CD4-positive, alpha-beta T cell treated with Interferon gamma for 1 hour (primary cell): ENCODE measurements around the gene BLM.
"Not testable (repeated sequence)": the region's sequence is repeated elsewhere in the genome, so short reads cannot be mapped to it uniquely, and the experiment has no call there.

Experiments
- DNase-seq: peaks from one replicate; pipeline ENCODE4 v3.0.0-alpha.2; 2020

The BLM gene

DNA sequence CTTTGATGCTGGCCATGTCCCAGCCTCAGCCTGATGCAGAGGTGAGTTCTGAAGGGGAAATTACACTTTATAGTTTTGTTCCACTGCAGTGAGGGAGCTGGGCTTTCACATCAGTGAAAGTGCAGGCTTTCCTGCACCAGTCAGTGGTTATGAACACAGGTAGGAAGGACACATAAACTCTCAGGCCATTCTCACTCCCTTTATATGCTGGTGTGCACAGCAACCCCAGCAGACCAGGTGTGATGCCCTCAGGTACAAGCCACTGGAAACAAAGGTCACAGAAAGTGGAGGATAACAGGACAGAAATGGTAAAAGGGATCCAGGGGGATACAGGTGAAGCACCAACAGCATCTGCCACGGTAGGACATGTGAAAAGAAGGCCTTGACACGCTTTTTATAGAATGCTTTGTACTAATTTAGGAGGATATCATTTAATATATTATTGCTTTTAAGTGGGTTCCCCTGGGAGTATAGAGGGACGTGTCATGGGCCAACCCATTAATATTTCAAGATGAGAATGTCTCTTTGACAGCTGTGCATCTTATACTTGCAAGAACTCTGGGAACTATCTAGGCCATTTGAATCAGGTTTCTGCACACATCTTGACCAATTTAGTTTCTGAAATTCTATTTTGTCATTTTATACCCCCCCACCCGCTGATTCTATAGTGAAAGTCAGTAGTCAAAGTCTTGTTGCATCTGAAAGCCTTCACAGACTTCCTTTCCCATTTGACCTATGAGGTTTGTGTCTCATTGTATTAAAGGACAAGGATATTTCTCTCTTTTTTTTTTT, 25.0 kb upstream of the BLM start:
- DNase-seq: no peak

DNA sequence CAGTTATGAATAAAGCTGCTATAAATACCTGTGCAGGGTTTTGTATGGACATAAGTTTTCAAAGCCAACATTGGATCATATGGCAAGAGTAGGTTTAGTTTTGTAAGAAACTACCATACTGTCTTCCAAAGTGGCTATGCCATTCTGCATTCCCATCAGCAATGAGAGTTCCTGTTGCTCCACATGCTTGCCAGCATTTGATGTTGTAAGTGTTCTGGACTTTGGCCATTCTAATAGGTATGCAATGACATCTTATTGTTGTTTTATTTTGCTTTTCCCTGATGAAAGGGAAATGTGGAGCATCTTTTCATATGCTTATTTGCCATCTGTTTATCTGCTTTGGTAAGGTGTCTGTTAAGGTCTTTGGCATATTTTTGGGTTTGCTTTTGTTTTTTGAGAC, 22.2 kb upstream of the BLM start:
- no peak for DNase-seq

DNA sequence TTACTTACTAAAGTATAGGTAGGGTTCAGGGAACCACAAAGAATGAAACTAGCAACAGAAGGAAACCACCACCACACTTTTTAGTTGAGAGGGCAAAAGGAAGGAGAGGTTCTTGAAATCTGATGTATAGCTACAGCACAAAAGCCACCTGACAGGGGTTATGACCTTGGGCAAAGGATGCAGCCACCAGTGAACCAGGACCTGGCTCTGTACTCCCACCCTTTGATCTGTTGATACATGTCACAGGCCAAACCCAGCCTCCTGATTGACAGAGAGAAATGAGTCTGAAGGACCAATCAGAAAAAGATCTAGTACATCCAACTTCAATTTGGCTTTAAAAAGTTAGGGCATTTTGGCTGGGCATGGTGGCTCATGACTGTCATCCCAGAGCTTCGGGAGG, 20.0 kb upstream of the BLM start:
- no peak for DNase-seq

DNA sequence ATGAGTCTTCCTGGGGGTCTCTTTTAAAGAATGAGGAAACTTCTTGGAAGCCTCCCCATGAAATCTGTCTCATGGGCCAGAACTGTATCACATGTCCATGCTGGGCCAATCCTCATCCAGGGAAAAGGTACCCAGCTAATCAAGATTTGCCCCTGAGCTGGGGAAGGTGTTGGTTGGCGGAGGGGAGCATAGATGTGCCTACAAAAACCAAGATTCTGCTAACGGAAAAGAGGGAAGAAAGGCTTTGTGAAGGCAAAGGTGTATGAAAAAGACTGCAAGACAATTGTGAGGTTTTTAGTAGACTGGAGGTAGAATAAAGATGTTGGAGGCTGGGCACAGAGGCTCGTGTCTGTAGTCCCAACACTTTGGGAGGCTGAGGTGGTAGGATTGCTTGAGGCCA, 18.5 kb upstream of the BLM start:
- DNase-seq: no peak

DNA sequence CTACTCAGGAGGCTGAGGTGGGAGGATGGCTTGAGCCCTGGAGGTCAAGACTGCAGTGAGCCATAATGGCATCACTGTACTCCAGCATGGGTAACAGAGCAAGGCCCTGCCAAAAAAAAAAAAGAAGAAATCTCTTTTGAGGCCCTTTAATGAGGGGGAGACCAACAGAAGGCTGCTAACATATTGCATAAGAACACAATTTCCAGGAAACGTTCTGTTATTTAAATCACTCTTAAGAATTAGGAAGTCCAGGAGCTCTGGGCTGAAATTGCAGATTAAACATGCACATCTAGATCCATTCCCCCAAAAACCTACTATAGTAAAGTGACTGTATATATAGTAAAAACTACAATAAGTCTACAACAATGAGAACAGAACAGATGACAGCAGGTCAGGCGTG, 16.1 kb upstream of the BLM start:
- no peak for DNase-seq

DNA sequence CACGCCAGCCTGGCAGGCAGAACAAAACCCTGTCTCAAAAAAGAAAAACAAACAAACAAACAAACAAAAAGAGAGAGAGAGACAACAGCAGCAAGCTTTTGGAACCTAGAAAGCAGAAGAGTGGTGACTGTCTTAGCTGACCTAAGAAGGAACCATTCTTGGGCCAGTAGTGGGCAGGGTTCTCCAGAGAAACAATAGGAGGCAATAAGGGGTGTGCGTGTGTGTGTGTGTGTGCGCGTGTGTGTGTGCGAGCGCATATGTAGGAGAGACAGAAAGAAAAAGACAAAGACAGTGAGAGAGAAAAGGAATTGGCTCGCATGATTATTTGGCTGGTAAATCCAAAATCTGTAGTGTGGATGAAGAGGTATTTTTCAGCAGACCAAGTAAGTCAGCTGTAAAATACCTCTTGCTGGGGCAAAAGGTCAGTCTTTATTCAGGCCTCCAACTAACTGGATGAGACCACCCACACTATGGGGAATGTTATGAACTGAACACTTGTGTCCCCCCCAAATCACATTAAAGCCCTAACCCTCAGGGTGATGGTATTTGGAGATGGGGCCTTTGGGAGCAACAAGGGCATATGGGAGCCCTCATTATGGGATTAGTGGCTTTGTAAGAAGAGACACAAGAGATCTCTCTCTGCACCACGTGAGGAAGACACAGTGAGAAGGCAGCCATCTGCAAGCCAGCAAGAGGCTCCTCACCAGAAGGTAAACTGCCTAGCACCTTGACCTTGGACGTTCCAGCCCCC, 15.1 kb upstream of the BLM start:
- DNase-seq: peak; percentile 53

DNA sequence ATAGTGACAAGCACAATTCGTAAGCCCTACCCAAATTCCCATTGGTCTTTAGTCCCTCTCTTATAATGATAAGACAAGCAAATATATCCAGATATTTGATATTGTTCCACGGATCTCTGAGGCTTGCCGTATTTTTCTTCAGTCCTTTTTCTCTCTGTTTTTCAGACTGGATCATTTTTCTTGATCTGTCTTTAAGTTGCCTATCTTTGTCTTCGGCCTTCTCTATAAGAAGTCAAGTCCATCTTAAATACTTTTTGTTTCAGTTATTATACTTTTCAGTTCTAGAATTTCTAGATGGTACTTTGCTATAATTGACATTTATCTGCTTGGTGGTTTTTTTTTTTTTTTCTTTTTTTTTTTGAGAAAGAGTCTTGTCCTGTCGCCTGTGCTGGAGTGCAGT, 13.7 kb upstream of the BLM start:
- DNase-seq: no peak

DNA sequence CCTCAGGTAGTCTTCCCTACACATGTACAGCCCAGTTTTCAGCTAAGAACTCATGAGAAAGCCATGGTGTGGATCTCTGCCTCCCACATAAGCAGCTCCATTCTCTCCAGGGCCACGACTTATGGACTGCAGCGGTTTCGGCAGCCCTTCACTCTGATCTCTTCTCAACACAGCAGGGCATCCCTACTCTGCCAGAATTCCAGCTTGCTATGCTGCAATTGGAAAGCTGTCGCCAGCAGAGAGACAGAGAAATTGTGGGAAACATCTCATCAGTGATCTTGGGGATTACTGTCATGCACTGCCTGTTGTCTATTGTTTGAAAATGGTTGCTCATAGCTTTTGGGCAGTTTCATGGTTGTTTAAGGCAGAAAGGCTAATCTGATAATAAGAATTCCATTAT, 11.9 kb upstream of the BLM start:
- no peak for DNase-seq

DNA sequence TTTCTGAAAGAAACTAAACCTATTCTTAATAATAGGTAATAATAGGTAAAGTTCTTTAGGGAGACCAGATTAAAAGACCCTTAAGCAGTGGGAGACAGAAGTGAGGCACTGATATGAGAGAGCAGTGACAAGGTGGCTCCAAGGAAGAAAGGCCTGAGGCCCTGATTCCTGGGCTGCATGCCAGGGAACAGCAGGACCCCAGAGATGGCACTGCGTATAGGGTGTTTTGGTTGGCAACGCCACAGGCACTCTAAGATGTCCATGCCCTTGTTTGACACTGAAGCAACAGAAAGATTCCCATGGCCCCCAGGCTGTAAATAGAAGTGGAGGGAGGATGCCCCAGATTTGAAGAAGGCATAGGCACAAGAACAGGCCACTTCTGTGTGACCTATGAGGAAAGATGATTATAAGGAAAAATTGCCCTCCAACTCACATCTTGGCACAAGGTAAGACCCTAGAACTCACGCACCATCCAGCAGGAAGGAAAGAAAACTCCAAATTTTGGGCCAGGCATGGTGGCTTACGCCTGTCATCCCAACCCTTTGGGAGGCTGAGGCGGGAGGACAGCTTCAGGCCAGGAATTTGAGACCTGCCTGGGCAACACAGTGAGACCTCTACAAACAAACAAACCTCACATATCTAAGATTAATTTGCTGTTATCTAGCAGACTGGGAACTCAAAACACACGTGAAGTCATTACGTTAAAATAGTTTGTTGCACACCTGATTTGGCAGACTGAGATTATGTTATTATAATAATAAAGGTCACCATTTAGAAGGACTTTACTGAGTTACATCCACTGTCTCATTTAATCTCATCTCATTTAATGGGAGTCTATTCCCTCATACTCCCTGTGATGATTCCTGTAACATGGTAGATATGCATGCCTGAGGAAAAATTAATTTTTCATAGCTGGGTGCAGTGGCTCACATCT, 10.5 kb upstream of the BLM start:
- no peak for DNase-seq

DNA sequence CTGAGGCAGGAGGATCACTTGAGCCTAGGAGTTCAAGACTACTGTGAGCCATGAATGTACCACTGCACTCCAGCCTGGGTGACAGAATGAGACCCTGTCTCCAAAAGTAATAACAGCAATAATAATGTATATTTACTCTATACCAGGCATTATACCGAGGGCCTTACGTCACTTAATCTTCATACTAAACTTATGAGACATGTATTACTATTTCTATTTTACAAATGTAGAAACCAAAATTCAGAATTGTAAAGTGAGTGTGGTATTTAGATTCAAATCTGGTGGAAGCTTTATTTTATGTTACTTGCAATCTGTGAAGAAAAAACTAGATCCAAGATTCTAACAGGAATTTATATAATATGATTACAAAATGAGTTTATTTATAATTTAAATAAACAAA, 9.7 kb upstream of the BLM start:
- DNase-seq: no peak

DNA sequence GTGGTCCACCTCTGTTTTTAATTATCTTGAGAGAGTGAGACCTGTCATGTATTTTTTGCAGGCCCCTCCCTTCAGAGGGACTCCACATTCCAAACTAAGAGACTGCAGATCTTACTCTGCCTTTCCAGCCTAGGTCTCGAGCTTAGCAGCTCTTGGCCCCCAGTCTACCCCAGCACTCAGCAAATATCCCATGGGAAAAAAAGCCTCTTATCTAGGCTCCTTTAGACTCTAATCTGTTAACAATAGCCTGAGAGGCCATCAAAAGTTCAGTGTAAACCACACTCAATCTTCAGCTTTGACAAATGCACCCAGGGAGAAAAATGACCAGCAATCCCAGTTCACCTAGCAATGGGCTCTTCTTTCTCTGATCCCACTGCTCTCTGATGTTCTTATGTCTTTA, 8.6 kb upstream of the BLM start:
- no peak for DNase-seq

DNA sequence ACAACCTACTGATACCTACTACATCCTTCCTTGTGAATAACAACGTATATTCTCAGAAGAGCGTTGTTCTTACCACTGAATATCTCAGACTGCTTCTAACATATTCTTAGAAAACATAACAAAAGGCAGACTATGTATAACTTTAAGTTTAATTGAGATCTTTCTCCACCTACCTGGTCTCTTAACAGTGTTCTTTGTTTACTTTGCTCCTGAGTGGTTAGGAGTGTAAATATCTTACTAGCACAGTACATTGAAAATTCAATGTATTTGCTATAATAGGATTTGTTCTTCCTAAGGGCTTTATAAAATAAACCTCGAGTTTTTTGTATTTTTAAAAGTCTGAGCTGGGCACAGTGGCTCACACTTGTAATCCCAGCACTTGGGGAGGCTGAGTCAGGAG, 7.9 kb upstream of the BLM start:
- DNase-seq: no peak

DNA sequence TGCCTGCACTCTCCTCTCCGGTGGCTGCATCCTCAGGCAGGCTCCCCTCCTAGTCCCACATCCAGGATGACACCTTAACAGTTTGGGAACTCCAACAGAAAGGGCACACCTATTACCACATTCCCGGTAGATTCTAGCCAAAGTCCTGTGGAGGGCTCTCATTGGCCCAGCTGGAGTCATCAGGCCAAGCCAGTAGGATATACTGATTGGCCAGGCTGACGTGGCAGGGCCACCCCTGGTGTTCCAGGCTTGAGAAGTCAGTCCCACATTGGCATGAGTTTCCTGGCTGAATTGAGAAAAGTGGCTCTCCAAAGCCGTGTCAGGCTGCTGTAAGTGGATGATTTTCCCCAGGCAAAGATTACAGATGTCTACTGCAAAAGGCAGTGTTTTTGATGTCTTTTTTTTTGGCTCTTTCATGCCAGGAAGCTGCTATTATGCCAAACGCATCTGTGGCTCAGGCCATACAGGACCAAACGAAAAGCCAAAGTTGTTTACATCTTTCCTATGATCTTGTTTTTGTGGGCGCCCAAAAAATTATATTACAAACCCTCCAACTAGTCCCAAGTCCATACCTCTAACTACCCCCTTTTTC, 6.6 kb upstream of the BLM start:
- no peak for DNase-seq

DNA sequence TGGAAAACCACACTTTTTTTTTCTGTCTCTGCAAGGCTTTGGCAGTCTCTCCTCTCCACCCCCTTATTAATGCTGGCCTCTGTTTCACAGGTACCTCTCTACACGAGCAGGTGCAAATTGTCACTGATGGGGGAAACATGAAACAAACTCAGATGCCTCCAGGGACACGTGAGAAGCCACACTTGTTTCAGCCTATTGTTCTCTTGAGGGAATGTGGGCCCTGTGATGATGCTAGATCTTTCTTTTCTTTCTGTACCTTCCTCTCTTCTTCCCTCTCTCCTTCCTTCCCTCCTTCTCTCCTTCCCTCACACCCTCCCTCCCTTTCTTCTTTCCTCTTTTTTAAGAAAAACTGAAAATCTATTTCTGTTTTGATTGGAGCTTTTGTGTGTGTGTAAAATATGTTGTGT, 5.7 kb upstream of the BLM start:
- DNase-seq: no peak

DNA sequence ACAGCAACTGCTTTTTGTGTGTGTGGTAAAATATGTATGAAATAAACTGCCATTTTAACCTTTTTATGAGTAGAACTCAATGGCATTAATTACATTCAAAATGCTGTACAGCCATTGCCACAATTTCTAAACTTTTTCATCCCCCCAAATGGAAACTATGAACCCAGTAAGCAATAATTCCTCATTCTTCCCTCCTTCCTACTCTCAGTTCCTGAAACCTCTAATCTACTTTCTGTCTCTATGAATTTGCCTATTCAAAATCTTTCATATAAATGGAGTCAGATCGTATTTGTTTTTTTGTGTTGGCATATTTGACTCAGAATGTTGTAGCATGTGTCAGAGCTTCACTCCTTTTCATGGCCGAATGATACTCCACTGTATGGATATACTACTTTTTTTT, 5.3 kb upstream of the BLM start:
- DNase-seq: no peak

DNA sequence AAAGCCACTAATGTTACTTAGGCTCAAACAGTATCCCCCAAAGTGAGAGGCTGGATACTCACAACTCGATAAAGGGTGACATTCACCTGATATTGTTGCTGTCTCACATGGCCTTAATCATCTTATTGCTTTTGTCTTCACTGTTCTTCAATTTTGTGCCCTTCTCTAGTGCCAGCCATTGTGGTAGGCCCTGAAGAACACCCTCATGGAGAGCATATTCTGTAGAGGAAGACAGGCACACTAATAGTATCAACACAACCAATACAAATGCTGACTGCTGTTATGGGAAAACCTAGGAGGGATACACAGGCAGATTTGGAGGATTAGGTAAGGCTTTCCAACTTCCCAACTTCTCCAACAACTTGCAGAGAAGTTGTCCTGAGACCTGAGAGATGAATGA, 4.1 kb upstream of the BLM start:
- DNase-seq: no peak

DNA sequence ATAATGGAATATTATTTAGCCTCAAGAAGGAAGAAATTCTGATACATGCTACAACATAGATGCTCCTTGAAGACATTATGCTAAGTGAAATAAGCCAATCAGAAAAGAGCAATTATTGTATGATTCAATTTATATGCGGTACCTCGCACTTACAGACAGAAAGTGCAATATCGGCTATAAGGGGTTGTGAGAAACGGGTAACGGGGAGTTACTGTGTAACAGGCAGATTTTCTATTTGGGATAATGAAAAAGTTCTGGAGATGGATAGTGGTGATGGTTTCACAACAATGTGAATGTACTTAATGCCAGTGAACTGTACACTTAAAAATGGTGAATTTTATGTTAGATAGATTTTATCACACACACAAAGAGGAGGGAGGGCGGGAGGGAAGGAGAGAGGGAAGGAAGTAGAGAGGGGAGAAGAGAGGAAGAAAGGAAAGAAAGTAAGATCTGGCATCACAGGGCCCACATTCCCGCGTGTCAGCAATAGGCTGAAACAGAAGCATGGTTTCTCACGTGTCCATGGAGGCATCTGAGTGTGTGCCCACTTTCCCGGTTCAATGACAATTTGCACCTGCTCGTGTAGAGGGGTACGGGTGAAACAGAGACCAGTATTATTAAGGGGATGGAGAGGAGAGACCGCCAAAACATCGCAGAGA, 700 bp upstream of the BLM start:
- no peak for DNase-seq

DNA sequence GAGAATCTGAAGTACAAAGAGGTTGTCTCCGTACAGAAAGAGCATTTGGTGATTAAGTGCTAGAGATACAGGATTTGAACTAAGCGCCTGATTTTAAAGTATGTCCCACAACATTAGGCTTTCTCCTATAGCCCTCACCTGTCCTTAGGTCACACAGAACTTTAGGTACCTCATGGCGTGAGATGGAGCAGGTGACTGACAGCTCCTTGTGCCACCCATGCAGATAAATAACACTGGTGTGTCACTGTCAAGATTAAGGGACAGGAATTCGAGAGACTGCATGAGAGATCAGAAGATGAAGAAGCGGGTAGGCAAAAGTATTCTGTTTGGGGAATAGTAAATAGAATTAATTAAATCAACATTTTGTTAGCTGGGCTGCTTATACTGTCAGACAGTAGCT, 1.1 kb downstream of the BLM start:
- no peak for DNase-seq

DNA sequence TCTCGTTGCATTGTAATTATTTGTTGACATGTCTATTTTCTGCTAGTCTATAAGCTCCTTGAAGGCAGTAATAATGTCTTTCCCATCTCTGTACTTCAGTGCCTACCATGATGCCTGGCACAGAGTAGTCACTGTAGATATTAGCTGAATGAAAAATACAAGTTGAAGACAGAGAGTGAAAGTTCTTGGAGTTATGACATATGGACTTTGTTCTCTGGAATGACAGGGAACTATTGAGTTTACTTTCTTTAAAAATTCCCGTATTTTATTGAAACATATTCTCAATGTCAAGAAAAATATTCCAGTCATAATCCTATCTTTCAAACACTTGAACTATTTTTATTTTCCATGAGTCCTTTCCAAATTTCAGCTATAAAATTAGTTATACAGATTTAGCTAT, 3.0 kb downstream of the BLM start:
- no peak for DNase-seq

DNA sequence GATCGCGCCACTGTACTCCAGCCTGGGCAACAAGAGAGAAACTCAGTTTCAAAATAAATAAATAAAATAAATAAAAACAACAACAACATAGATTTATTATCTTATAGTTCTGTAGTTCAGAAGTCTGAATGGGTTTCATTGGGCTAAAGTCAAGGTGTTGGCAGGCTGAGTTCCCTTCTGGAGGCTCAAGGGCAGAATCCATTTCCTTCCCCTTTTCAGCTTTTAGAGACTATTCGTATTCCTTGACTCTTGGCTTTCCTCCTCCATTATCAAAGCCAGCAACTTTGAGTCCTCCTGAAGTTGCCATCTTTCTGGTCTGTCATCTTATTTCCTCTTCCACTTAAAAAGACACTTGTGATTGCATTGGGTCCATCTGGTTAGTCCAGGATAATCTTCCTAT, 12.1 kb downstream of the BLM start:
- DNase-seq: no peak

DNA sequence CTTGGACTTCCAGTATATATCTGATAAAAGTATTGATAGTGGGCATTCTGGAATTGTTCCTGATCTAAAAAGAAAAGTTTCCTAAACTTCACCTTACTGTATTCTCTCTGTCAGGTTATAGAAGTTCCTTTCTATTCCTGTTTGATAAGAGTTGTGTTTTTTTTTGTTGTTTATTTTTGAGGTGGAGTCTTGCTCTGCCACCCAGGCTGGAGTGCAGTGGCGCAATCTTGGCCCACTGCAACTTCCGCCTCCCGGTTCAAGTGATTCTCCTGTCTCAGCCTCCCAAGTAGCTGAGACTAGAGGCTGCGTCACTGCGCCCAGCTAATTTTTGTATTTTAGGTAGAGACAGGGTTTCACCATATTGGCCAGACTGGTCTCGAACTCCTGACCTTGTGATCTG, 13.1 kb downstream of the BLM start:
- DNase-seq: no peak

DNA sequence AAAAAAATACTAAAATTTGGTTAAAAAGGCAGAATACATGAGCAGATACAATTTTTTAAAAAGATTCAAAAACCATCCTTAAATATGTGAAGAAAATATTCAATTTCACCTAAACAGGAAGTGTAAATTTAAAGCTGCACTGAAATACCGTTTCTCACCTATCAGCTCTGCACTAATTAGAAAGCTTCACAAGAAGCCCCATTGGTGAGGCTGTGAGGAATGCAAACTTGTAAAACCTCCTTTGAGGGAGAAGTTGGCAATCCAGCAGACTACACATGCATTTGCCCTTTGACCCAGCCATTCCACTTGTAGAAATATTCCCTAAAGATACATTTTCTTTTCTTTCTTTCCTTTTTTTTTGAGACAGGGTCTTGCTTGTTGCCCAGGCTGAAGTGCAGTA, 18.8 kb downstream of the BLM start:
- DNase-seq: no peak

DNA sequence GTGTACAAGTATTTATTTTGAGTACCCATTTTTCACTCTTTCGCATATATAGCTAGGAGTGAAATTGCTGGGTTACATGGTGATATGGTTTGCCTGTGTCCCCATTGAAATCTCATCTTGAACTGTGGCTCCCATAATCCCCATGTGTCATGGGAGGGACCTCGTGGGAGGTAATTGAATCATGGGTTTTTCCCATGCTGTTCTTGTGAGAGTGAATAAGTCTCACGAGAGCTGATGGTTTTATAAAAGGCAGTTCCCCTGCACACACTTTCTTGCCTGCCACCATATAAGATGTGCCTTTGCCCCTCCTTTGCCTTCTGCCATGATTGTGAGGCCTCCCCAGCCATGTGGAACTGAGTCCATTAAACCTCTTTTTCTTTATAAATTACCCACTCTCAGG, 23.4 kb downstream of the BLM start:
- not testable (repeated sequence) for DNase-seq
